Upper lobe of left lung (tissue), 4 donors: ENCODE results near the gene NDFIP2.

Experiments used
- CTCF ChIP-seq, 6 experiments: fragments of 450-650 bp in 4 of 6; fragments of 200-600 bp in 2 of 6; sonication (generic) in 2 of 6; IDR thresholded peaks; one replicate each; pipeline ENCODE4 v1.5.1; 2016 to 2019; ENCODE audit warnings: antibody characterized with exemption in 6 of 6
- POLR2A ChIP-seq, 4 donors: fragments of 450-650 bp; IDR thresholded peaks; one replicate each; pipeline ENCODE4 v1.5.1; 2016 to 2017; ENCODE audit warnings: antibody characterized with exemption in 4 of 4, mild to moderate bottlenecking in 2 of 4
- POLR2AphosphoS5 ChIP-seq, 2 donors: sonication (generic); formaldehyde crosslinking; IDR thresholded peaks; one replicate each; pipeline ENCODE4 v1.5.1; 2017; ENCODE audit warnings: antibody characterized with exemption in 2 of 2

GRCh38 chr13:79581870-79582315 is 100.9 kb downstream of the NDFIP2 start:
- TF ChIP-seq CTCF (IDR thresholded peaks at IDR 0.05) = no peak
- TF ChIP-seq POLR2AphosphoS5 (IDR thresholded peaks at IDR 0.05) = no peak
- TF ChIP-seq POLR2A (IDR thresholded peaks at IDR 0.05) = no peak
